ENCODE data around the gene FAM149A.

Gene FAM149A

DNA sequence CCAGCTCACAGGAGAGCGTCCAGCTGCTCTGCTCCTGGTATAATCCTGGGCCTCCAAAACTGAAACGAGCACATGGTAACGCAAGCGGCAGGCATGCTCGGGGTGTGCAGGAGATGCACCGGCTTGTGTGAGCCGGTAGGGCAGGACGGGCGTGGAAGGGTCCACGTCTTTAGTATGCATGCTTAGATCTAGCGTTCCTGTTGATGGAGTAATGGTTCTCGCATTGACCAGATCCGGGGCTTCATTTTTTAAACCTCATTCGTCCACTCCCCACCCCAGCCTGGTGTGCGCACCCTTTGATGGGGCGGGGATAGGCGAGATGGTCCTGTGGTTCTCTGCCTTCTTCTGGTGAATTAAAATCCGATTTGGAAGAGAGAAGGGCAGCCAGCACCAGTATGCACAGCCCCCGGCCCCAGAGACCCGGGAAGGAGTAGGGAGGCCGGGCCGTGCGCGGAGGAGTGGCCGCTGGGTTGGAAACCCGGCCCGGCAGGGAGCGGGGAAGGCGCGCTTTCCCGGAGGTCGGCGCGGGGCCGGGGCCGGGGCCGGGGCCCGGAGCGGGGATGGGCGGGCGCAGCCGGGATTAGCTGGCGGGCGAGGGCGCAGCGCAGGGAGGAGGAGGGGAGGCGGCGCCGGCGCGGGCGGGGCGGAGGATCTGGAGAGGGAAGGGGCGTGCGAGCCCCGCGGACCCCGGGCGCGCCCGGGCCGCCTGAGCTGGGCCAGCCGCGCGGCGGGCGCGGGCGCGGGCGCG is 39.9 kb downstream of the FAM149A start:
- Mint-ChIP-seq H3K4me1 (peaks cover 13% of the 10 kb centered on the region), H3K27ac (peak overlapping the region; percentile 94 to 98 (median 98)), H3K4me3 (peak overlapping the region; percentile 87 to 95 (median 91)), H3K9me3 (no peaks in the 10 kb centered on the region), H3K27me3 (ENCODE audit: low read depth) (peaks cover 15% of the 10 kb centered on the region), H3K36me3 (ENCODE audit: low read depth) (no peaks in the 10 kb centered on the region)
- TF ChIP-seq, protein P1, sequence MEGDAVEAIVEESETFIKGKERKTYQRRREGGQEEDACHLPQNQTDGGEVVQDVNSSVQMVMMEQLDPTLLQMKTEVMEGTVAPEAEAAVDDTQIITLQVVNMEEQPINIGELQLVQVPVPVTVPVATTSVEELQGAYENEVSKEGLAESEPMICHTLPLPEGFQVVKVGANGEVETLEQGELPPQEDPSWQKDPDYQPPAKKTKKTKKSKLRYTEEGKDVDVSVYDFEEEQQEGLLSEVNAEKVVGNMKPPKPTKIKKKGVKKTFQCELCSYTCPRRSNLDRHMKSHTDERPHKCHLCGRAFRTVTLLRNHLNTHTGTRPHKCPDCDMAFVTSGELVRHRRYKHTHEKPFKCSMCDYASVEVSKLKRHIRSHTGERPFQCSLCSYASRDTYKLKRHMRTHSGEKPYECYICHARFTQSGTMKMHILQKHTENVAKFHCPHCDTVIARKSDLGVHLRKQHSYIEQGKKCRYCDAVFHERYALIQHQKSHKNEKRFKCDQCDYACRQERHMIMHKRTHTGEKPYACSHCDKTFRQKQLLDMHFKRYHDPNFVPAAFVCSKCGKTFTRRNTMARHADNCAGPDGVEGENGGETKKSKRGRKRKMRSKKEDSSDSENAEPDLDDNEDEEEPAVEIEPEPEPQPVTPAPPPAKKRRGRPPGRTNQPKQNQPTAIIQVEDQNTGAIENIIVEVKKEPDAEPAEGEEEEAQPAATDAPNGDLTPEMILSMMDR (IDR thresholded peaks at IDR 0.05; ENCODE audit: unreplicated experiment in 3 of 3): peak; percentile 36 to 41 (median 40)

DNA sequence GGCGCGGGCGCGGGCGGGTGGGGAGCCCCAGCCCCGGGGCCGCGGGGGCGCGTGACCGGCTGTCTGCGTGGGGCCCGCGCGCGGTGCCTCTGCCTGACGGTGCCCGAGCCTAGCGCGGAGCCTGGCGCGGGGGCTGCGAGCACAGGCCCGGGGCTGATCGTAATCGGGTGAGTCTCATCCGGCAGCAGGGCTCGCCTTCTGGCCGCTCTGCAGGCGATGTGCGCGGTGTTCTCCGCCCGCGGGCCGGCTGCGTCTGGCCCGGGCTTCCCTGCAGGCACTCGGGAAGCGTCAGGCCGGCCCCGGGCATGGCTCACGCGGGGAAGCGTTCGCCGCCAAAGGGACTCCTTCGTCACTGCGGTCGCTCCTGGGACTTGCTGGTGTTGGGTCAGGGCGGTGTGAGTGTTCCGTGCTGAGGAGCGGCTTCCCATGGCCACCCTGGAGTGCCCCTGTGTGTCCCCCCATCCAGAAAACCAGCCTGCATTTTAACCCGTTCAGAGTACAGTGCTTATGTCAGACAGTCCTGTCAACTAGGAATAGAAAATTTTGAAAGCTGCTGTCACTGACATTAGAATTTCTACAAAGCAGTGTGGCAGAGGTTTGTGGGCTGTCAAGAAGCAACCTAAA is 40.6 kb downstream of the FAM149A start:
- Mint-ChIP-seq H3K27me3 (ENCODE audit: low read depth) (peaks cover 15% of the 10 kb centered on the region), H3K4me3 (peak overlapping the region; percentile 90 to 95 (median 95)), H3K9me3 (no peaks in the 10 kb centered on the region), H3K4me1 (peaks cover 13% of the 10 kb centered on the region), H3K36me3 (ENCODE audit: low read depth) (no peaks in the 10 kb centered on the region), H3K27ac (peak overlapping the region; percentile 53 to 96 (median 90))
- TF ChIP-seq, protein P1 (IDR thresholded peaks at IDR 0.05; ENCODE audit: unreplicated experiment in 3 of 3): no peak

DNA sequence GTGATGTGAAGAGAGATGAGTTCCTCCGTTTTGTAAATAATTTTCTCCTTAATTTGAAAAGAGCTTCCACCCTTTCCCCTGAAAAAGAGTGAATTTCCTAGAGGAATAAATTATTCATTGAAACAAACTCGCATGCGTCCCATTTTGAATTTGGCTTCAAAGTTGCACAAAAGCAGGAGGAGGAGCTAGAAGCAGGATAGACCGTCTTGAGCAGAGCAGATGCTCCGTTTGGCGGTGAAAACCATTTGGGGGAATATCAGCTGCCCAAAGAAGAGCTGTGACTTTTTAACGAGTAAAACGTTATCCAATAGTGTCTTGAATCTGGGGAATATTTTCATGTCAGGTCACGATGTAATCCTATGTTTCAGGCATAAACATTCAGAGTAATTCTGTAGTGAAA is 42.0 kb downstream of the FAM149A start:
- H3K27me3 Mint-ChIP-seq (ENCODE audit: low read depth): peaks cover 15% of the 10 kb centered on the region
- H3K9me3 Mint-ChIP-seq: no peaks in the 10 kb centered on the region
- H3K4me1 Mint-ChIP-seq: peaks cover 13% of the 10 kb centered on the region
- TF ChIP-seq, protein P1 (IDR thresholded peaks at IDR 0.05; ENCODE audit: unreplicated experiment in 3 of 3): no peak
- no peaks in the 10 kb centered on the region for H3K36me3 Mint-ChIP-seq (ENCODE audit: low read depth)
- H3K27ac Mint-ChIP-seq: peak overlapping the region; percentile 53 to 90 (median 66)
- H3K4me3 Mint-ChIP-seq: peak overlapping the region; percentile 54 to 95 (median 95)

GRCh38 chr4:186148336-186148975 is 44.0 kb downstream of the FAM149A start:
- peaks cover 18% of the 10 kb centered on the region for H3K27me3 Mint-ChIP-seq (ENCODE audit: low read depth)
- H3K4me1 Mint-ChIP-seq: peaks cover 13% of the 10 kb centered on the region
- H3K36me3 Mint-ChIP-seq (ENCODE audit: low read depth): peaks cover 11% of the 10 kb centered on the region
- H3K4me3 Mint-ChIP-seq: peak overlapping the region in 2 of 3 experiments; percentile 21 to 62
- H3K27ac Mint-ChIP-seq: peak overlapping the region; percentile 92 to 93 (median 92)
- TF ChIP-seq, protein P1 (IDR thresholded peaks at IDR 0.05; ENCODE audit: unreplicated experiment in 3 of 3): no peak
- H3K9me3 Mint-ChIP-seq: no peaks in the 10 kb centered on the region

- Mint-ChIP-seq H3K4me3 (peak overlapping the region in 1 of 3 experiments; percentile 41), H3K4me1 (peaks cover 8% of the 10 kb centered on the region), H3K9me3 (no peaks in the 10 kb centered on the region), H3K36me3 (ENCODE audit: low read depth) (peaks cover 20% of the 10 kb centered on the region), H3K27ac (peak overlapping the region; percentile 86 to 93 (median 92)), H3K27me3 (ENCODE audit: low read depth) (peaks cover 12% of the 10 kb centered on the region)
- TF ChIP-seq, protein P1 (IDR thresholded peaks at IDR 0.05; ENCODE audit: unreplicated experiment in 3 of 3): peak; percentile 69 to 70 (median 70)
Measured at GRCh38 chr4:186149872-186150271, 45.4 kb downstream of the FAM149A start.

Measured in nephron (organoid).